Suppressor macrophage treated with lipopolysaccharide for 1 hour (primary cell): ENCODE data around the gene KIAA1614.
"Not testable (repeated sequence)": the region's sequence is repeated elsewhere in the genome, so short reads cannot be mapped to it uniquely, and the experiment has no call there.

ENCODE experiments used
- DNase-seq, 3 donors: peaks; one replicate each; pipeline ENCODE4 v3.0.0-alpha.2; 2020 to 2022

The KIAA1614 gene

DNA sequence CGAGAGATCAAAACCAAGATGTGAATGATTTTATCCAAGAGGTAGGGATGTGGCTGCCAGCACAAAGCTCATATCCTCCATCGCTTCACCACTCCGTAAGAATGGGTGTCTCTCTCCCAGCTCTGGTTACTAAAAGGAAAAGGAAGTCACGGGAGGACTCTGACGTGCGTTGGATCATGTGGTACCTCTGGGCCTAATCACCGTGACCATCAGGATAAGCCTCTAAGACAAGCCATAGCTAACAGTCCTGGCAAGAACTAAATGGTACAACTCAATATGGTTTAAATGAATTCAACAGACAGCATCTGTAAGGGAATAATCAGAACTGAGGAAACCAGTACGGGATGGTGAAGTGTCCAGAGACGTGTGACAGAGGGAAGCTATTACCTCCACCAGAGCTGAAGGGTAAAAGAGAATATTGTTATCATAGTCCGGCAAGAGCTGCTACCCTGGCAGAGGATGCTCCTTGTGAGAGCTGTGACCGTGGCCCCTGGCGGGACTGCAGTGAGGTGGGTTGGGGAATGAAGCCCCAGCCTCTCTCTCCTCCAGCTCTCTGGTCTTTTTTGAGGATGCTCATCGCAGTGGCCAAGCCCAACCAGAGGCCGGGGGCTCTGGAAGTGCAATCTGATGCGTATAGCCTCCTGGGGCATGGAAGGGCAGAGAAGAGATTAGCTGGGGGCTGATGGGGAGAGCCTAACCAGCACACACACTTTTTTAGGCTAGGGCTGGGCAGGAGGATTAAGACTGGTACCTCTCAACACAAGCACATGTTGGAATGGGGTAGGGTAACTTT lies 54.2 kb downstream of the KIAA1614 start:
- DNase-seq = no peak

DNA sequence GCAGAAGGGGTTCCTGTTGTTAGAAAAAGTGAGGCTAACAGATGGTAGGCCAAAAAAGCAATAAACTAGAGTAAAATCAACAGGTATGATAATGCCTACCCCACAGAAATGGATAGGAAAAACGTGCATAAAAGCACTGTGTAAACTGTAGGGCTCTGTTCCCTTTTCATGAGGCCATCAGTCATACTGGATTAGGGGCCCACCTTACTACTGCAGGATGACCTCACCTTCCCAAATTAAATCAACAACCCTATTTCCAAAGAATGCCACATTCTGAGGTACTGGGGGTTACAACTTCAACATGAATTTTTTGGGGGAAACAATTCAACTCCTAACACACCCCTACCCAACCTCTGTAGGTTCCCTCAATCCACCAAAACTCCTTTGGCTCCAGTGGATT lies 54.9 kb downstream of the KIAA1614 start:
- DNase-seq = no peak

DNA sequence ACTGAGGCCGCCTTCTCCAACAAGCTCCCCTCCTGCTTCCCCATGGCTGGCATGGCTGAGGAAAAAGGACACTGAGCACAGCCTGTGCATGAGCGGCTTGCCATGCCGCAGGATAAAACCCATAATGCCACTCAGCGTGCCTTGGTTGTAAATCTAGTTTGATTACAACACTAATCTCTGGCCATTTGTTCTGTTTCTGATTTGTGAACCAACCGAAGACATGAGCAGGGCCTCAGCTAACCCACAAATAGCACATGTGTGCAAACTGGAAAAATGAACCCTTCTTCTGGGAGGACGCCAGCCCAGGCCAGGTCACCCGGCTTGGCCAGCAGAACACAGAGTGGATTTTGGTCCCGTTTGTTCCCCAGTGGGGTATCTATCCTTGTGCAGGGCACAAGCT lies 56.1 kb downstream of the KIAA1614 start:
- not testable (repeated sequence) for DNase-seq

DNA sequence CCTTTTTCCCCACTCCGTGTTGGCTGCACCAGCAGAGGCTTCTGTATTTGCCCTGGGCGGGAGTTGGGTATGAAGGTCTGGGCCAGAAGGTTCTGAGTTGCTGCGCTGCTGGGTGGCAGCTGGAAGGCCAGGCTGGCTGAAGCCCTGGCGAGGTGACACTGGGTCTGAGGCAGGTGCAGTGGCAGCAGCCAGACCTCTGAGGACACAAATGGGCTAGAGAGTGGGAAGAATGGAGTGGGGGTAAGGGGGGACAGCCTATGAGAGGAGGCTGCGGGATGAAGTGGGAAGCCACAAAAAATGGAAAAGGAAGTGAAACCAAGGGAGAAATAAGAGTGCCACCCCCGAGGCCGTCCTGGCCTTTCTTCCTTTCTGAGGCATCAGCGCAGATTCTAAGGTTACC lies 56.7 kb downstream of the KIAA1614 start:
- DNase-seq = peak; percentile 49 to 53 (median 52)

DNA sequence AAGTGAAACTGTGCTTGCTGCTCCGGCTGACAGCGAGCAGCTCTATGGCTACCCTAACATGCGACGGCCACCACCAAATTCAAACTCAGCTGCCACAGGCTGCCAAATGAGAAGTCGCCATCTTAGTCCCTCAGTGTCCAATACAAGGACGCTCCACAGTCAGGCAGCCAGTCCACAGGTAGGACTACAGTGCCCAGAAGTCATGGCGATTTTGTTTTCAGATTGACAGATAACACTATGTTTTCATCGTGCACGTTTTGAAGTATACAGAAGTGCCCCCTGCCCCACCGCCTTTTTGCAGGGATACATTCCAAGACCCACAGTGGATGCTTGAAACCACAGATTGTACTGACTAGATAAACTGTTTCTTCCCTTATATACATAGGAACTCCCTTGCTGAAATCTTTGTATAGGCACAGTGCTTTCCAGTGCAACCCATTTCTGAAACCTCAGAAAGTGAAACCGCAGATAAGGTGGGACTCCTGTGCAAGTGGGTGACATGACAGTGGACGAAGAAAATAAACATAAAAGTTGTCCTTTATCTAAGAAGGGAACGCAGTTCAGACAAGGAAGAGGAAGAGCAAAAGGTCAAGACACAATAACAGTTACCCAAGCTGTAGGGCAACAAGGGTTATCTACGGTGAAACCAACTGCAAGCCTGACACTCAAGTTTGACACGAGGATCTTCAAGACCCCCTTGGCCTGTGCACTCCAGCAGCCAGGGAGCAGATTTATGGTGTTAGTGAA lies 57.8 kb downstream of the KIAA1614 start:
- DNase-seq = peak in 1 of 3 donors; percentile 10

DNA sequence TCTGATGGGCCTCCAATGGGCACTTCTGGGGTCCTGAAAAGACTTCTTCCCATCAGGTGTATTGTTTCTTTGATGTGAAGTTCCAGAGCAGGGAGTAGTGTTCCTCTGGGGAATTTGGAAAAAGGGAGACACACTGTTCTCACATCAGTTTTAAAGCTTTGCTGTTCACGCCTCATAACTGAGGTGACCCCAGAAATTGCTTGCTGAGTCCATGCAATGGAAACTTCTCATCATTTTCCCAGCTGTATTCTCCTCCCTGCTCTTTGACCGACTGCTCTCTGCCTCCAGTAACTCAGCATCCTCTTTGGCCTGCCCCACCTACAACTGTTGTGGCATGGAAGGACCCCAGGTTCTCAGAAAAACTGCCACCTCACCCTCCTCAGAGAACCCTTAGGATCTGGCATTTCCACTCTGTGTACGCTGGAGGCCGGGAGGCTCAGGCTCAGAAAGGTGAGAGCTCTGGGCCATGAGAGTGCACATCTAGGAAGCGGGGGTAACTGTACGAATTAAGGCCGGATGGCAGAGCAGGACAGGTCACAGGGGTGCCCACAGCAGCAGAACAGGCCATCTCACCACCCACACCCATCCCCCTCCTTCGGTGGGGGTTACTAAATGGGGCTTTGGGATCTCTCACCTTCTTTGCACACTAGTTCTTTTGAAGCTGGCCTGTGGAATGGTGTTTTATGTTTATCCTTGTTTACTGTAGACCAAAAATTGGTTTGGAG lies 58.7 kb downstream of the KIAA1614 start:
- DNase-seq = no peak

DNA sequence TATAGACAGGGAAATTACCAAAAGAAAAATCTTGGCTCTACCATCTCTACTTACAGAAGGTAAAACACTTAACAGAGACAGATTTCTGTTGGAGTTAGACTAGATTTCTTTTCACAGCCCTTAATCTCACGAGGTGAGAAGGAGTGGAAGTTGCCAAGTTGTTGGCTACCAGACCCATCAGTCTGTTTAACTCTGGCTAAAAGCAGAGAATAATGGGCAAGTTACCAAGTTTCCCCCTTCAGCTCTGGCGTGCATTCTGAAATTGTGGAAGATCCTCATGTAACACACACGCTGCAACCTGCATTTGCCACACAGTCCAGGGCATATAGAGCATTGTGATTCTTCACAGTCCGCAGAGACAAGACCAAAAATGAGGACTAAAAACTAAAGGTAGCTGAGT lies 60.7 kb downstream of the KIAA1614 start:
- DNase-seq = no peak

DNA sequence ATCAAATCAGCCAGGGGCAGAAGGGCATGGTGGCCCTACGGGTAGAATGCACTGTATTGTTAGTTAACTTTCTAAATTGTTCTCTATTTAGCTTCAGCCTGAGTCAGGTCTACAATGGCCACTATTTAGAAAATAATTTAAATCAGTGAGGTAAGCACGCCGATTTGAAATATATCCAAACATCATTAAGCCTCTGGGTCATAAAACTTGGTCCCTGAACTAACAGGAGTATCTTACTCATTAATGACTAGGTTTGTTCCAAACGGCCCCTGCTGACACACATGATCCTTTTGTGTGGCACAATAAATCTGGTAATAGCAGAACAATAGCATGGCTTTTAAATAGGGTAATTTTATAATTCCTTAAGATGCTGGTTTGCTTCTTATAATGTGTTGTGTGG lies 61.5 kb downstream of the KIAA1614 start:
- no peak for DNase-seq

DNA sequence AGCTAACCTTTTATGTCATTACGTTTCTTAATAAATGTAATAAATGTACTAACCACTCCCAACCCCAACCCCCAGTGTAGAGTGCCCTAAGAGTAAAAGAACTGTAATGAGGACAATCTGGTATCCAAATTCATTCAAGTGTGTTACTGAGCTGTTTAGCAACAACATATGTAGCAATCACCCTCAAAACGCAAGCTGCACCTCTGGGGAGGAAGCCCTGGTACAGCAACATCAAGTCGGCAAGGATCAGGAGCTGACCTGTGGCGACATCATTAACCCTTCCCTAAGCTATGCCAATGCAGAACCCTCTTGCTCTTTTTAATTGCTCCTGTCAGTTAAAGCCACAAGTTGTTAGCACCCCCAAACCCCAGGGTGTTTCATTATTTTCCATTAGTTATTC lies 62.9 kb downstream of the KIAA1614 start:
- no peak for DNase-seq

DNA sequence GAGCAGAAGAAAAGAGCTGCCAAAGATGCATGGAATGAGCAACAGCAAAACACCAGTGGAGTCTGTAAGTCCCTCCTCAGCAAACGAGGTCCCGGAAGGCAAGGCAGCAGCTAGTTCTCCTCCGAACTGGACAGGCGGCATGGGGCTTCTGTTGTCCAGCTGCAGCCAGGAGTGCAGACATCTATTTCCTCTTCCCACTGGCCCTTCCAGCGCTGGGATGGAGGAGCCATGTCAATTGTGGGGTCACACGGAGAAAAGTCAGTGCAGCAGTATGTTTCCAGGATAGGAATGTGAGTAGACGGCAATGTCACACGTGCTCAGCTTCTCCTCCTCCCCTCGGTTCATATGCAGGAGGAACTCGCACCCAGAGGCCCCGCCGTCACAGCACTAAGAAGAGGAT lies 63.5 kb downstream of the KIAA1614 start:
- DNase-seq = no peak

DNA sequence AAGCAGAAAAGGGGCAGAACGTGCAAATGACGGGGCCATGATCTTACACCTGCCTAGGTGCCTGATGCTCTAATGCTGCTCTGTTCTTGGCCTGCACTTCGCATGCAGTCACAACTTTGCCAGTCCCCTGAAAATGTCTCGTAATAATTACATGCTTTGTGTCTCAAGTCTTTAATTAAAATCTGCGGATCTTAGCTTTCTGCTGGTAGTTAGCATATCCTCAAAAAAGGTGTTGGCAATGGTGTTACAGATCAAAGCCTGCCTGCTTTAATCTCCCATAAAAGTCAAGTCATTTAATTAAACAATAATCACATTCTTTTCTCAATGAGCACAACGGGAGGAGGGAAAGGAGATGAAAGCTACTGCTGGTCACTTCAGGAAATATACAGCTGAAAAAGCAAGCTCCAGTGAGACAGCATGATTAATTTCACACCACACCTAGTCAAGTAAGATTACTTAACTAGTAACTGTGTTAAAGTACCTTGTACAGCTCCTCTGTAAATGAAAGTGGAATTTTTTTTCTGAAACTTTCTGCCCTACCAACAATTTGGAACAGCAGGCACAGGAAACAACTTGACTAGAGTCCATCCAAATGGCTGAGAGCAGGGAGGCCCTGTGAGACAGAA lies 64.1 kb downstream of the KIAA1614 start:
- DNase-seq = no peak

DNA sequence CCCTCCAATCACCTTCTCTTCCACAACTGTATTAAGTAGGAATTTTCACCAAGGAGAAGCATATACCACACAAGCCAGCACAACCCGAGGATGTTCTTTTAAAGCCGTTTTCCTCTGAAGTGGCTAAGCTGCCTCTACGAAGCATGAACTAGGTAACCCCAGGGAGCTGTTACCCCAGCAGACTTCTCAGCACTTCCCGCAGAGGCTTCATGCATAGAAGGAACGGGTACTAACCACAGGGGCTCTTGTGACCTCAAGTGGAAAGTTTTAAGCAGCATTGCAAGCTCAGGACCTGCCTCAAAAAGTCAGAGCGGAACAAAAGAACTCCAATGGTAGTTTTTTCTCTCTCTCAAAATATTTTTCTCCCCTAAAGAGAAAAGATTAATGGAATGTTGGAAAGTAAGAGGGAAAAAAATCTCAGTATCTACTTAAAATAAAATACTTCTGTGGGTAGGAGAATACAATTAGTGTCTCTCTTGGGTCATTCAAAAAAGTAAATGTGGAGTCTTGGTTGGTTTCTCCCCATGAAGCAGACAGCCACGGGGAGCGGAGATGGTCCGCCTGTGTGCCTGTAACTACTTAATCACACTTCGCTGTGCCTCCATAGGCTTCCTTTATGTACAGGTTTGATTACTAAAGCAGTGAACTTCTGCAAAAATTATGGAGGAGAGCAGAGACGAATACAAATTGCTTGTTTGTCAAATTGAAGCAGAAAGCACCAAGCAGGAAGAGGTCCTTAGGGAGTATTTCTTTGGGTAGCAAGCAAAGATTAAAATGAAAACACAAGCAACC lies 69.1 kb downstream of the KIAA1614 start:
- peak in 2 of 3 donors; percentile 10 to 31 for DNase-seq

DNA sequence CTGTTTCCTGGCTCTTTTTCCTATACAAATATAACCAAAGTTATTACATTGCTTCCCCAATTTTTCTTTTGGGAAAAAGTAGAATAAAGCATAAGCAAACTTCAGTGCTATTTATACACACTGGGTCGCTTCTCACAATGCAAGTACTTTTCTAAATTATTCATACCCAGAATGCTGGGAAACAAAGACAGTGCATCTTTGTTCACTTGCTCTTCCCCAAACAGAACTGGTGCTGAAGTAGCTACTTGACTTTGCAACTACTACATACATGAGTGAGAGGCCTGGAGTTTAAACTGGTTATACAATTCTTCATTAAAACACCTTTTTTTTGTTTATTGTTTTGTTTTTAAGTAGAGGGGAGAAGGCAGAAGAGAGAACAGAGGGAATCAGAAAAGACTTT lies 69.7 kb downstream of the KIAA1614 start:
- no peak for DNase-seq

DNA sequence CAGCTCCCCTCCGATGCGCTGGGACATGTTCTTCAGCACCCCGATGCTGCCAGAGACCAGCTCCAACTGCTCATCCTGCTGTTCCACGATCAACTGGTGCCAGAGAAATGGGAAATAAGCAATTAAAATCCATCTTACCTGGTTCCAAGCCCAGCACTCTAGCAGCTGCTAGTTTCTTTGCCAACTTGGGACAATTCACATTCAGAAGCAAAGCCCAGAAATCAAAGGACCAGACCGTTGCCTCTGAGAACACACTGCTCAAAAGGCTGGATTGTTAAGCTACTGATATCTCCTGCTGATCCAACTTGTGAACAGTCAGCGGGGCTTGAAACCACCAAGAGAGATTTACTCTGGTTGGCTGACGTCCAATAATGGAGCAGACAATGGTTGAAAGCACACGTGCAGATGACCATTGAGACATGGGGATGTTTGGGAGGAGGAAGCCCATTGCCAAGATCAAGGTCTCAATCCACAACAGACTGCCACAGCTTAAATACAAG lies 75.6 kb downstream of the KIAA1614 start:
- DNase-seq = no peak

DNA sequence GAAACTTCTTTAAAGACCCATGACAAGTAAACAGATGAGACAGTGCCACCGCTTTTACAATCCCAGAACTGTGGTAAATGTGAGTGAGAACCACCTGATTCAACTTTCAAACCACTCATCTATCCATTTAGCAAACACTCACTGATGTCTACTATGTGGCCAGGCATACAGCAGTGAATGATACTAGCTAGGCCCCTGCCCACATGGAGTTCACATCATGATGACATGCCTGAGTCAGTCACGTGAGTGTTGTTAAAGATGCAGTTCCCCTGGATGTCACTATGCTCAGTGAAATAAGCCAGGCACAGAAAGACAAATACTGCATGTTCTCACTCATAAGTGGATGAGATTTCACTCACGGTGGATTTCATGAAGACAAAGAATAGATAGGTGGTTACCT lies 81.6 kb downstream of the KIAA1614 start:
- peak; percentile 59 to 80 (median 72) for DNase-seq

DNA sequence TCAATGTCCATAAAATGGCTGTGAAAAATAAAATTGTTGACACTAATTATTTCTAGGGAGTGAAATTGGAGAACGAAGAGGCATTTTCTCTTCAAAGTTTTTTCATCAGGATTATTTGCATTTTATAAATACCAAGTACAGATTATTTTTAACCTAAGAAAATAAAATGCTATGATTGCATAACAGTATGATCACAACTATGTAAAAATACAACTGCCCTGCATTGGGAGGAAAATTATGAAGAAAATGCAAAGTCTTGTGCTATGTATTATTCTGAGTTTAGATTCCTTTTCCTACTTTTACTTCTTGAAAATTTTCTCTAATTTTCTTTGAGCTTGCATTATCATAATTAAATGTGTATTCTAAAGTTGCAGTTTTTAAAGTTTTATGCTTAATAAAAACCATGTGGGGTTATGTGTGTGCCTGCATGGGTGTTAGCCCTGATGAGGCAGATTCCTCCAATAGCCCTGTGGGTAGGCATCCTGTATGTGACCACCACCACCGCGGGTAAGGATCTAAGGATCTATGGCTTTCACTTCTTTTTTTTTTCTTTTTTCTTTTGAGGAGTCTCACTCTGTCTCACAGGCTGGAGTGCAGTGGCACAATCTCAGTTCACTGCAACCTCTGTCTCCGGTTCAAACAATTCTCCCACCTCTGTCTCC lies 85.3 kb downstream of the KIAA1614 start:
- no peak for DNase-seq
